Stimulated activated naive CD4-positive, alpha-beta T cell treated with Interleukin-2 at 50 U/mL for 16 hours (primary cell): ENCODE results near the gene PTPRT.

Experiments
- DNase-seq: peaks from one replicate; lab custom pipeline; 2025; lab: John Stamatoyannopoulos, UW

Gene PTPRT

GRCh38 chr20:42461965-42462593, 727.6 kb downstream of the PTPRT start:
- DNase-seq: no peak

DNA sequence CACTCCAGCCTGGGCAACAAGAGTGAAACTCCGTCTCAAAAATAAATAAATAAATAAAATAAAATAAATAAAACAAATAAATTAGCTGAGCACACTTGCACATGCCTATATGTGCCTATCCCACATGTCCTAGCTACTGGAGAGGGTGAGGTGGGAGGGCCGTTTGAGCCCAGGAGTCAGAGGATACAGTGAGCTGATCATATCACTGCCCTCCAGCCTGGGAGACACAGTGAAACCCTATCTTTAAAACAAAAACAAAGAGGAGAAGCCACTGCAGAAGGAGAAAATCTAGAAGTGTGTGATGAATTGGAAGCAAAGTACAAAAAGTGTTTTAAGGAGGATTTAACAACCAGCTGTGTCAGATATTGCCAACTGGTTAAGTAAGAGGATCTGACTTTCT, 728.4 kb downstream of the PTPRT start:
- no peak for DNase-seq

DNA sequence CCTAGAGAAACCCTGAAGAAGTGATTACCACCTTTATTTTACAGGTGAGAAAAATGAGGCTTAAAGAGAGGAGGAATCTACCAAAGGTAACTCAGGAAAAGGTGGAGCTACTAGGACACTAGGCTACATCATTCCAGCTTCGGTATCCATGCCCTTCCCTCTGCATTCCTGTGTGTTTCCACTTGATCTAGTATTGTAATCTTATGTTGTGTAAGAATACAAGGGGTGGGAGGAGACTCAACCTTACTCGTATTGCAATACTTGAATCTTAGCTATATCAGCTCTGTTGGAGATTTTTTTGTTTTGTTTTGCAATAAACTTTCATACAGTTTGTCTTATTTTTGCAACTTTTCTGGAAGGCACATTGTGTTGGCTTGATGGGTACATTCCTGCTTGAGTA, 742.4 kb downstream of the PTPRT start:
- no peak for DNase-seq

GRCh38 chr20:42444799-42445198, 744.9 kb downstream of the PTPRT start:
- DNase-seq: no peak

GRCh38 chr20:42443200-42443599, 746.5 kb downstream of the PTPRT start:
- no peak for DNase-seq

DNA sequence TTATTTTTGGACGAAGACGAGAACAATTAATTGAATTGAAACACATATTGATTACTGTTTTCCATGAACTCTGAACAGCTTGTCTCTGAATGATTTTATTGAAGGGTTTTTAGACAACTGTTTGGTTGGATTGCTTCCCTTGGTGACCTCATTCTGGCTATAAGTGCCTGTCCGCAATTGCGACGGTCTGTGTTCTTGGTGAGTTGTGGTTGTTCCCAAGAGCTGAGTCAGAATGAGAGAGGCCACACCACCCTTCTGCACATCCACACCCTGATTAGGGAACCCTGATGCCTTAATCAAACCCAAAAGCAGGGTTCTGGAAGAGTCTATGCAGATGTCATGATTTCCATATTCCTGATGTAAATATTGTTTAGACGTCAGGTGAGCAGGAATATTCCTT, 747.0 kb downstream of the PTPRT start:
- no peak for DNase-seq

DNA sequence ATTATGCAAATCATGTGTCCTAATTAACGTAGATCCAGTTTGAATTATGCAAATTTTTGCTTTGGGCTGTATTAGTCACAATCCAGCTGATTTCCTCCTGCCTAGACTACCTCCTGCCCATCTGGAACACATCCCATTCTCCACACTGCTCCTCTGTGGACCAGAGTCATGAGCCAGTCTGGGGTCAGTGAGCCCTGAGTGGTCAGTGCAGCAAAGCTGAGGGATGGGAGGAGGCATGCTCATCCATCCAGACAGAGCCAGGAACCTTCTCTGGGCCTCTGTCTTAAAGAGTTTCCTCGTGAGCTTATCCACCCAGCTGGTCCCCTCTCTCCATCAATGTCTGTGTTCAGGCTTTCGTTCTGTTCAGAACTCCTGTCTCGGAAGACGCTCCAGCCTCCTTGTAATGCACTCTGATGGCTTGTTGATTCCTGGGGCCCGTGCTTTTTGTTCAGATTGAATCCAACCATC, 747.8 kb downstream of the PTPRT start:
- no peak for DNase-seq

- DNase-seq: no peak
Measured at GRCh38 chr20:42441196-42441863, 748.4 kb downstream of the PTPRT start.

GRCh38 chr20:42435230-42435629, 754.5 kb downstream of the PTPRT start:
- DNase-seq: no peak

DNA sequence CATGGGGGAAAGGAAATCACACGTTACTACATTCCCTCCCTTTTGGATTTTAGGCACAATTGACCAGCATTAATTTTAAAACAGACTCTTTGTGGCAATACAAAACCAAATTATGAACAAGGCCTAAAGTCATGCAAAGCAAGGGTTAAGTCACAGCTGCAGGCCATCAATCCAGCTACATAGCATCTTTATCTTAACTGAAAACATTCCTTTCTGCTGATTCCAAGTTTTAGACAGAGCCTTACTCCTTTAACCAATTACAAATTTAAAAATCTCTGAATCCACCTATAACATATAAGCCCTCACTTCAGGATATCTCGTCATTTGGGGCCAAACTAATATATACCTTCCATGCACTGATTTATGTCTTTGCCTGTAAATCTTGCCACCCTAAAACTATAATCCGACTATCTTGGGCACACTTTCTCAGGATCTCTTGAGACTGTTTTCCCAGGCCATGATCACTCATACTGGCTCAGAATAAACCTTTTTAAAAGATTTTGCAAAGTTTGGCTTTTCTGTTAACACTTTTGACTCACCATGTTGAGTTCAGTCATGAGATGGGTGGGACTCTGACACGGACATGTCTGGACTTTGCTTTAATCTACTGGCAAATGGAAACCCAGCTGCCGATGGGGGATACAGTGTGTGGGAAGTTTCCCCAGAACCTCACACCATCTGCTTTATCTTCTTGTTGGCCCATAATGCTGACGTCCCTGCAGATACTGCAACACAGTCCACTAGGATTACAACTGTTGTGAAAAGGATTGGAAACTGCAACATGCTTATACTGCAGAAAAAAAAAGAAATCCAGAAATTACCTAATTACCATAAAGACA, 757.0 kb downstream of the PTPRT start:
- no peak for DNase-seq

GRCh38 chr20:42430598-42430997, 759.1 kb downstream of the PTPRT start:
- DNase-seq: no peak

- no peak for DNase-seq
Measured at GRCh38 chr20:42429761-42430458, 759.8 kb downstream of the PTPRT start.

DNA sequence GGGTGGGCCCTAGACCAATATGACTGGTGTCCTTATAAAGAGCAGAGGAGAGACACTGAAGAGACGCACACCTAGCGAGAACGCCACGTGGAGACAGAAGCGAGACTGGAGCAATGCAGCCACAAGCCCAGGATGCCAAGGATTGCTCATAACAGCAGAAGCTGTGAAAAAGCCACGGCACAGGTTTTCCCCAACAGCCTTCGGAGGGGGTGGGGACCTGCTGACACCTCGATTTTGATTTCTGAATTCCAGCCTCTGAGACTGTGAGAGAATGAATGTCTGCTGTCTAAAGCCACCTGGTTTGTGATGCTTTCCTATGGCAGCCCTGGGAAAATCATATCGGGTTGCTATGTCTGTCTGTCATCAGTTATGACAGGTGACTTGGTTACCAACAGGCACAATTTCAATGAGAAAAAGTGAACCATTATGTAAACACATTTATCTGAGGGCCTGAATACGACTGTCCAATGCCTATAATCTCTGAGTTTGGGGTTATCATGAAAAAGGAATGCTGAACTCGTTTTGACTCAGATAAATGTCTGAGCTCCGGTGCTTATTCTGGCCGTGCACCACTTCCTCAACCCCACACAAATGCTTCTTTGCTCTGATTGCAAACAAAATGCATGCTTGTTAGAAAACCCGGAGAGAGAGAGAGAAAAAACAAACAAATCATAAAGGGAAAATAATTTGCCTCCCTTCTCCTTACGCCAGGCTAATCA, 769.7 kb downstream of the PTPRT start:
- no peak for DNase-seq

GRCh38 chr20:42406826-42407225, 782.9 kb downstream of the PTPRT start:
- DNase-seq: no peak

- no peak for DNase-seq
Measured at GRCh38 chr20:42402455-42402854, 787.3 kb downstream of the PTPRT start.

DNA sequence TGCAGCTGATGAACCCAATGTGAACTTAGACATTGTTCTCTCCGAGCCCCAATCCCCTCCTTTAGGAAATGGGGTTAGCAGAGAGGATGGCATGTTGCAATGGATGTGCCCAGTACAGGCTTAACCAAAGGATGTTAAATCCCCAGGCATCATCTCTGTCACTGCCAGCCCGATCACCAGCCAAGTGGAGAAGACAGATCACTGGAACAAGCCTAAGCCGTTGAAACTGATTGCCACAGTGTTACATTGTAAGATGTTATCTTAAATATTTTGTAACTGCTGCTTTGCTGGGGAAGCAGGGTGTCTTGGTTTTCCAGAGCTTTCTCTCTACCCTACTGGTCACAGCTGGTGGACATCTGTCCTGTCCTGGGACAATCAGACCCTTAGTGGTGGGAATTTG, 788.1 kb downstream of the PTPRT start:
- DNase-seq: no peak

DNA sequence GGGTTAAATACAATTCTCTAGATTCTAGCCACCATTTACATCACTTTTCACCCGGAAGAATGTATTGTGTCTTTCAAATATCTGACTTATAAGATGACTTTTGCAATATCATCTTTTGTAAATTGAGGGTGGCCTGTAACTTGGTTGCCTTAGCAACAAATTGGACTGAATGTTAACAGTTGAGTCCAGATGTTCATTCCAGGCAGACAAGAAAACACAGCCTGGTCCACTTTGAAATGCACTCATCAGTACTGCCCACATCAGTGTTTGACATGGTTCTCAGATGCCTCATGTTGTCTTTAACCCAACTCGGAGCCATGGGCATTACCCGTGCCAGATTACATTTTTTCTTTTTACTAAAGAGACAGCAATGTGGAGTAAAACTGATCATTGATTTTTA, 789.9 kb downstream of the PTPRT start:
- no peak for DNase-seq

- DNase-seq: no peak
Measured at GRCh38 chr20:42392442-42392841, 797.3 kb downstream of the PTPRT start.

- DNase-seq: no peak
Measured at GRCh38 chr20:42391807-42392206, 797.9 kb downstream of the PTPRT start.

DNA sequence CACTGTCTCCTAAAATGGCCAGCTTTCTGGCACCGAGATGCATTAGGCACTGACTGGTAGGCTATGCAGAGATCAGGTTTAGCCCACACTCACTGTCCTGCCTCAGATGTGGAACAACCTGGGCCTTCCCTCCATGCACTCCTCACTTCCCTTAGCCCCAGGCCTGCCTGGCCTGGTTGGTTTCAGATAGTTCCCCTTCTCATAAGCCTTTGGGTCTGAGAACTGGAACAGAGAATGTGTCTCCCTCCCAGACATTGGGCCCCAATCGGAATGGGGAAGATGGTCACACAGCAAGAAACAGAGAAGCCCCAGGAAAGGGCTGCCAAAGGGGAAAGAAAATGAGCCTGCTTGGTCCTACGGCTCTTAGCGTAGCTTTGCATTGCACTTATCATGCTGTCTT, 809.4 kb downstream of the PTPRT start:
- DNase-seq: no peak

- DNase-seq: no peak
Measured at GRCh38 chr20:42379385-42379784, 810.3 kb downstream of the PTPRT start.

GRCh38 chr20:42378826-42379225, 810.9 kb downstream of the PTPRT start:
- DNase-seq: no peak
